Activated B cell treated with CpG ODN at 0.5 μM for 24 hours (primary cell): ENCODE results near the gene ACTL6B. TPM values are rescaled to one million over a fixed set of nuclear protein-coding genes. Genes with fewer than 3 reads are reported as not detected.

Experiments
- ATAC-seq: fragments of 200-7000 bp; cut with Tn5 transposase; one replicate; pipeline ENCODE4 v1.10.0; 2021; ENCODE audit warnings: low read depth, mild to moderate bottlenecking, moderate library complexity
- CTCF ChIA-PET: fragments of 350-600 bp; sonication (Branson Sonifier 250); formaldehyde crosslinking; loops from one replicate; lab custom pipeline; 2021; ENCODE audit warnings: antibody characterized with exemption; lab: Charles Lee
- POLR2A ChIA-PET: fragments of 350-600 bp; sonication (Branson Sonifier 250); formaldehyde crosslinking; loops from one replicate; lab custom pipeline; 2021; ENCODE audit warnings: antibody characterized with exemption; lab: Charles Lee
- DNase-seq: peaks from one replicate; pipeline ENCODE4 v3.0.0; 2022
- H3K27ac Mint-ChIP-seq: one replicate; pipeline ENCODE4 v1.8.0; 2020; ENCODE audit warnings: mixed read lengths
- H3K27me3 Mint-ChIP-seq: one replicate; pipeline ENCODE4 v1.8.0; 2021; ENCODE audit warnings: mixed read lengths
- H3K36me3 Mint-ChIP-seq: one replicate; pipeline ENCODE4 v1.8.0; 2021; ENCODE audit warnings: low read depth, mixed read lengths
- H3K4me1 Mint-ChIP-seq: one replicate; pipeline ENCODE4 v1.8.0; 2021; ENCODE audit warnings: mixed read lengths
- H3K4me3 Mint-ChIP-seq: one replicate; pipeline ENCODE4 v1.8.0; 2020; ENCODE audit warnings: mild to moderate bottlenecking, mixed read lengths
- H3K9me3 Mint-ChIP-seq: one replicate; pipeline ENCODE4 v1.8.0; 2020; ENCODE audit warnings: mixed read lengths
- CTCF ChIP-seq: fragments of 200-600 bp; IDR thresholded peaks from one replicate; pipeline ENCODE4 v1.8.0; 2022; ENCODE audit warnings: antibody characterized with exemption, mild to moderate bottlenecking
- intact Hi-C: fragments of 100-400 bp; cut with micrococcal nuclease; formaldehyde crosslinking; loops from one replicate; pipeline ENCODE4 v1.15.1; 2024
- total RNA-seq: library from RNA; stranded (reverse); gene quantifications from 2 replicates; pipeline ENCODE4 v1.2.3, GENCODE V29; 2022

Gene ACTL6B
- total RNA-seq, 1 donor from 2014 or later = not detected

- no peak overlapping the region for H3K4me3 Mint-ChIP-seq
- no peak overlapping the region for H3K27ac Mint-ChIP-seq
- H3K27me3 Mint-ChIP-seq = peaks cover 36% of the 10 kb centered on the region
- no peaks in the 10 kb centered on the region for H3K36me3 Mint-ChIP-seq
- H3K4me1 Mint-ChIP-seq = no peaks in the 10 kb centered on the region
- intact Hi-C loops = no loop called here
- H3K9me3 Mint-ChIP-seq = no peaks in the 10 kb centered on the region
- no peak for ATAC-seq
- ChIA-PET CTCF (no interaction called here), POLR2A (no interaction called here)
- no peak for TF ChIP-seq CTCF
- DNase-seq = no peak
Measured at GRCh38 chr7:100654908-100655831, 1.1 kb downstream of the ACTL6B start.

GRCh38 chr7:100649826-100650565 is 6.3 kb downstream of the ACTL6B start:
- TF ChIP-seq CTCF = no peak
- Mint-ChIP-seq H3K27ac (no peak overlapping the region), H3K4me3 (no peak overlapping the region), H3K27me3 (peaks cover 37% of the 10 kb centered on the region), H3K4me1 (no peaks in the 10 kb centered on the region), H3K36me3 (no peaks in the 10 kb centered on the region), H3K9me3 (no peaks in the 10 kb centered on the region)
- ChIA-PET POLR2A (no interaction called here), CTCF (no interaction called here)
- intact Hi-C loops = no loop called here
- no peak for ATAC-seq
- DNase-seq = no peak

GRCh38 chr7:100642534-100642907 is 13.7 kb downstream of the ACTL6B start:
- DNase-seq (peak; percentile 34), ATAC-seq (peak; percentile 93)
- no peak for TF ChIP-seq CTCF
- ChIA-PET POLR2A (interaction anchor here (0.5 kb wide), 1 partner anchor 58 kb away, joined by 10 read pairs; no protein-coding TSS in a partner anchor), CTCF (no interaction called here)
- H3K4me3 Mint-ChIP-seq = no peak overlapping the region
- H3K4me1 Mint-ChIP-seq = peaks cover 9% of the 10 kb centered on the region
- intact Hi-C loops = no loop called here
- H3K36me3 Mint-ChIP-seq = no peaks in the 10 kb centered on the region
- no peak overlapping the region for H3K27ac Mint-ChIP-seq
- no peaks in the 10 kb centered on the region for H3K9me3 Mint-ChIP-seq
- peaks cover 19% of the 10 kb centered on the region for H3K27me3 Mint-ChIP-seq

GRCh38 chr7:100641860-100642533 is 14.3 kb downstream of the ACTL6B start:
- intact Hi-C loops = no loop called here
- no peak for TF ChIP-seq CTCF
- H3K27ac Mint-ChIP-seq = no peak overlapping the region
- ATAC-seq (peak; percentile 28), DNase-seq (no peak)
- H3K4me3 Mint-ChIP-seq = no peak overlapping the region
- CTCF ChIA-PET = no interaction called here
- no peaks in the 10 kb centered on the region for H3K9me3 Mint-ChIP-seq
- peaks cover 17% of the 10 kb centered on the region for H3K27me3 Mint-ChIP-seq
- H3K4me1 Mint-ChIP-seq = peaks cover 9% of the 10 kb centered on the region
- no peaks in the 10 kb centered on the region for H3K36me3 Mint-ChIP-seq
- POLR2A ChIA-PET = interaction anchor here (0.5 kb wide), 2 partner anchors 59 to 277 kb away, joined by 3 to 10 read pairs; no protein-coding TSS in a partner anchor
